Measurements from ENCODE around the gene ZKSCAN5. TPM values are rescaled to one million over a fixed set of nuclear protein-coding genes. Genes with fewer than 3 reads are reported as not detected.
"Not testable (repeated sequence)": the region's sequence is repeated elsewhere in the genome, so short reads cannot be mapped to it uniquely, and the experiment has no call there.

The ZKSCAN5 gene
- total RNA-seq, 1 donor from 2014 or later, result 4.4 TPM

- TF ChIP-seq, protein P1, sequence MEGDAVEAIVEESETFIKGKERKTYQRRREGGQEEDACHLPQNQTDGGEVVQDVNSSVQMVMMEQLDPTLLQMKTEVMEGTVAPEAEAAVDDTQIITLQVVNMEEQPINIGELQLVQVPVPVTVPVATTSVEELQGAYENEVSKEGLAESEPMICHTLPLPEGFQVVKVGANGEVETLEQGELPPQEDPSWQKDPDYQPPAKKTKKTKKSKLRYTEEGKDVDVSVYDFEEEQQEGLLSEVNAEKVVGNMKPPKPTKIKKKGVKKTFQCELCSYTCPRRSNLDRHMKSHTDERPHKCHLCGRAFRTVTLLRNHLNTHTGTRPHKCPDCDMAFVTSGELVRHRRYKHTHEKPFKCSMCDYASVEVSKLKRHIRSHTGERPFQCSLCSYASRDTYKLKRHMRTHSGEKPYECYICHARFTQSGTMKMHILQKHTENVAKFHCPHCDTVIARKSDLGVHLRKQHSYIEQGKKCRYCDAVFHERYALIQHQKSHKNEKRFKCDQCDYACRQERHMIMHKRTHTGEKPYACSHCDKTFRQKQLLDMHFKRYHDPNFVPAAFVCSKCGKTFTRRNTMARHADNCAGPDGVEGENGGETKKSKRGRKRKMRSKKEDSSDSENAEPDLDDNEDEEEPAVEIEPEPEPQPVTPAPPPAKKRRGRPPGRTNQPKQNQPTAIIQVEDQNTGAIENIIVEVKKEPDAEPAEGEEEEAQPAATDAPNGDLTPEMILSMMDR (IDR thresholded peaks at IDR 0.05), result no peak
- intact Hi-C loops (cut with DNase I), result no loop called here
- Histone ChIP-seq H3K9me3 (no peaks in the 10 kb centered on the region), H3K27me3 (no peaks in the 10 kb centered on the region), H3K27ac (no peak overlapping the region), H3K36me3 (peaks cover 40 to 63% of the 10 kb centered on the region in 2 donors), H3K4me3 (peak overlapping the region in 1 of 2 donors; percentile 85), H3K4me1 (peaks cover 3 to 15% of the 10 kb centered on the region in 2 donors)
- DNase-seq (ENCODE audit: low spot score in 2 of 2), result no peak
Measured at GRCh38 chr7:99560834-99561736, 56.6 kb downstream of the ZKSCAN5 start.

DNA sequence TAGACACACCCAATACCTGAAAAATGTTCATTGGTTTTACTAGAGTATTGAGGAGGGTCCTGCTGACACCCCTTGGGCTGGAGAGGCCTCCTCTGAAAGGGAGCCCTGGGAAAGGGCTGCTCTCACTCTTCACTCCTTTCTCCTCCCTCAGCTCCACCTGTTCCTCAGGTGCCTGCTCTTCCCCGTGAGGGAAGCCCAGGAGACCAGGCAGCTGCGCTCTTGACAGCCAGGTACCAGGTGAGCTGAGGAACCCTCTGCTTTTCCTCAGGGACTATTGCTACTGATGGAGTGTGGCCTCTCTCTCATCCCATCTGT is 57.2 kb downstream of the ZKSCAN5 start:
- H3K4me1 ChIP-seq, result peaks cover 3 to 15% of the 10 kb centered on the region in 2 donors
- no peaks in the 10 kb centered on the region for H3K27me3 ChIP-seq
- intact Hi-C loops (cut with DNase I), result no loop called here
- TF ChIP-seq, protein P1 (IDR thresholded peaks at IDR 0.05), result no peak
- H3K27ac ChIP-seq, result no peak overlapping the region
- H3K4me3 ChIP-seq, result no peak overlapping the region
- no peak for DNase-seq (ENCODE audit: low spot score in 2 of 2)
- no peaks in the 10 kb centered on the region for H3K9me3 ChIP-seq
- peaks cover 45 to 59% of the 10 kb centered on the region in 2 donors for H3K36me3 ChIP-seq

DNA sequence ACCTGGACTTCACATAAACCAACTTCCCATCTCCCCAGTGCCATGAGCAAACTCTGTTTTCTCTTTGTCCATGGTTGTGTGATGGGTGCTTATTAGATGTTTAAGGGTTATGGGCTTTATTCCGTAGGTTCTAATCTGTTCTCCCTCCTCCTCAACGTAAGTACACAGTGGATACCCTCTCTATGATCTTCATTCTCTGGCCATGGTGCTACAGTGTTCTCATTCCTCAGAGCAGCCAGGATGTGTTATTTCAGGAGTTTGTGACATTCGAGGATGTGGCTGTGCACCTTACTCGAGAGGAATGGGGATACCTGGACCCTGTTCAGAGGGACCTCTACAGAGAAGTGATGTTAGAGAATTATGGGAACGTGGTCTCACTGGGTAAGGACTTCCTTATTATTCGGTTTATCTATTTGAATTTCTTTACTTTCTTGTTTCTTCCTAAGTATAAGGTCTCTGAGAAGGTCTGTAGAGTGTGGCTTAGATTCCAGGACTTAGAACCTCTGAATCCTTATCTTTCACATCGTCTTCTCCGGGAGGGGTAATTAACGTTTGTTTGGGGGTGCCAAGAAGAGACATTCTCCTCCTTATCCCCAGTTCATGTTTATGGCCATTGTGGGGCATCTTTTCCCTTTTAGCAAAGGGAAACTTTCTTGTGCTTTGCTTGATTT is 57.8 kb downstream of the ZKSCAN5 start:
- Histone ChIP-seq H3K27me3 (no peaks in the 10 kb centered on the region), H3K27ac (peak overlapping the region; percentile 10 to 48), H3K36me3 (peaks cover 45 to 65% of the 10 kb centered on the region in 2 donors), H3K9me3 (no peaks in the 10 kb centered on the region), H3K4me1 (peaks cover 3 to 15% of the 10 kb centered on the region in 2 donors), H3K4me3 (no peak overlapping the region)
- DNase-seq (ENCODE audit: low spot score in 2 of 2), result no peak
- TF ChIP-seq, protein P1 (IDR thresholded peaks at IDR 0.05), result no peak
- intact Hi-C loops (cut with DNase I), result no loop called here

- TF ChIP-seq, protein P1 (IDR thresholded peaks at IDR 0.05), result no peak
- intact Hi-C loops (cut with DNase I), result no loop called here
- H3K36me3 ChIP-seq, result peaks cover 45 to 65% of the 10 kb centered on the region in 2 donors
- peaks cover 3 to 15% of the 10 kb centered on the region in 2 donors for H3K4me1 ChIP-seq
- no peaks in the 10 kb centered on the region for H3K27me3 ChIP-seq
- no peak for DNase-seq (ENCODE audit: low spot score in 2 of 2)
- H3K9me3 ChIP-seq, result no peaks in the 10 kb centered on the region
- peak overlapping the region; percentile 10 to 48 for H3K27ac ChIP-seq
- H3K4me3 ChIP-seq, result no peak overlapping the region
Measured at GRCh38 chr7:99562832-99563231, 58.4 kb downstream of the ZKSCAN5 start.

DNA sequence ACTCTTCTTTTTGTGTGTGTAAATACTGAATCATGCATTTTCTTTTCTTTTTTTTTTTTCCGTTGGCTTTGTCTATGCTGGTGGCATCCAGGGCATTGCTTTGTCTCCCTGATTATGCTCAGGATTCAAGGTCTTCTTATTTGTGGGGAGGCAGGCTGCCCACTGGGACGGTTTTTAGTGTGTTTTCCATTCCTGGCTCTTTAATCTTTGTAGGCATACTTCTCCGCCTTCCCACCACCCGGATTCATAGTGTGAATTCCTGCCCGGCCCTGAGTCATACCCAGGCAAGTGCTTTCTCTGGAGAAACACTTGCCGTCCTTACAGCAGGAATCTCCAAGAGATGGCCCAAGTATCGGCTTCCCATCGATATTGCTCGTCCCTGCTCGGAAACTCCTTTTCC is 59.2 kb downstream of the ZKSCAN5 start:
- Histone ChIP-seq H3K4me1 (peaks cover 3 to 15% of the 10 kb centered on the region in 2 donors), H3K27me3 (no peaks in the 10 kb centered on the region), H3K4me3 (no peak overlapping the region), H3K36me3 (peaks cover 47 to 68% of the 10 kb centered on the region in 2 donors), H3K27ac (no peak overlapping the region), H3K9me3 (no peaks in the 10 kb centered on the region)
- intact Hi-C loops (cut with DNase I), result no loop called here
- TF ChIP-seq, protein P1 (IDR thresholded peaks at IDR 0.05), result no peak
- no peak for DNase-seq (ENCODE audit: low spot score in 2 of 2)

- H3K27me3 ChIP-seq; DNase-seq (ENCODE audit: low spot score in 2 of 2); H3K9me3 ChIP-seq; H3K4me3 ChIP-seq; intact Hi-C loops (cut with DNase I); H3K4me1 ChIP-seq; H3K27ac ChIP-seq: not testable (repeated sequence)
- H3K36me3 ChIP-seq, result peaks cover 27 to 71% of the 10 kb centered on the region in 2 donors
Measured at GRCh38 chr7:99568770-99569169, 64.3 kb downstream of the ZKSCAN5 start.
